ENCODE results near the gene PRMT5.

PRMT5 gene

GRCh38 chr14:22898302-22899090 lies 30.7 kb downstream of the PRMT5 start:
- peak; percentile 23 to 85 for DNase-seq (ENCODE audit: low read depth in 2 of 2)
- no peak overlapping the region for H3K4me3 ChIP-seq (replicated peaks in 1 of 2; ENCODE audit: low read depth in 2 of 2, low read length in 2 of 2)
- TF ChIP-seq CTCF (IDR thresholded peaks at IDR 0.05; ENCODE audit: low read depth, low read length), result no peak

- no peak for DNase-seq (ENCODE audit: low read depth in 2 of 2)
- TF ChIP-seq CTCF (IDR thresholded peaks at IDR 0.05; ENCODE audit: low read depth, low read length), result no peak
- no peak overlapping the region for H3K4me3 ChIP-seq (replicated peaks in 1 of 2; ENCODE audit: low read depth in 2 of 2, low read length in 2 of 2)
Observed at GRCh38 chr14:22897357-22897756, 31.8 kb downstream of the PRMT5 start.

- no peak for DNase-seq (ENCODE audit: low read depth in 2 of 2)
- no peak overlapping the region for H3K4me3 ChIP-seq (replicated peaks in 1 of 2; ENCODE audit: low read depth in 2 of 2, low read length in 2 of 2)
- no peak for TF ChIP-seq CTCF (IDR thresholded peaks at IDR 0.05; ENCODE audit: low read depth, low read length)
Observed at GRCh38 chr14:22896760-22897159, 32.4 kb downstream of the PRMT5 start.

GRCh38 chr14:22896356-22896755 lies 32.8 kb downstream of the PRMT5 start:
- TF ChIP-seq CTCF (IDR thresholded peaks at IDR 0.05; ENCODE audit: low read depth, low read length), result no peak
- no peak overlapping the region for H3K4me3 ChIP-seq (replicated peaks in 1 of 2; ENCODE audit: low read depth in 2 of 2, low read length in 2 of 2)
- no peak for DNase-seq (ENCODE audit: low read depth in 2 of 2)

GRCh38 chr14:22895402-22895801 lies 33.8 kb downstream of the PRMT5 start:
- H3K4me3 ChIP-seq (replicated peaks in 1 of 2; ENCODE audit: low read depth in 2 of 2, low read length in 2 of 2), result no peak overlapping the region
- DNase-seq (ENCODE audit: low read depth in 2 of 2), result no peak
- no peak for TF ChIP-seq CTCF (IDR thresholded peaks at IDR 0.05; ENCODE audit: low read depth, low read length)

GRCh38 chr14:22893706-22894105 lies 35.5 kb downstream of the PRMT5 start:
- no peak for DNase-seq (ENCODE audit: low read depth in 2 of 2)
- no peak for TF ChIP-seq CTCF (IDR thresholded peaks at IDR 0.05; ENCODE audit: low read depth, low read length)

GRCh38 chr14:22892488-22892887 lies 36.7 kb downstream of the PRMT5 start:
- DNase-seq (ENCODE audit: low read depth in 2 of 2), result no peak
- TF ChIP-seq CTCF (IDR thresholded peaks at IDR 0.05; ENCODE audit: low read depth, low read length), result no peak
- H3K4me3 ChIP-seq (replicated peaks in 1 of 2; ENCODE audit: low read depth in 2 of 2, low read length in 2 of 2), result no peak overlapping the region

More at GRCh38 chr14:22893706-22894105, 35.5 kb downstream of the PRMT5 start:
- H3K4me3 ChIP-seq (replicated peaks in 1 of 2; ENCODE audit: low read depth in 2 of 2, low read length in 2 of 2), result no peak overlapping the region

Data from cardiac fibroblast (primary cell).